Stimulated activated CD4-positive, alpha-beta T cell treated with anti-CD3 and anti-CD28 coated beads, Interleukin-15, amount 100 ng/mL, for 1 hour (primary cell): ENCODE results near the gene CACNG3.
"Not testable (repeated sequence)": the region's sequence is repeated elsewhere in the genome, so short reads cannot be mapped to it uniquely, and the experiment has no call there.

Experiments used
- DNase-seq, 2 donors: peaks; one replicate each; pipeline ENCODE4 v3.0.0-alpha.2; 2020; ENCODE audit warnings: low read depth in 1 of 2, low spot score in 1 of 2

CACNG3 gene

GRCh38 chr16:24255456-24256371 lies at the start of gene CACNG3:
TSS of gene CACNG3 (plus strand) at chr16:24256335. CDS start at chr16:24256755, 420 bp downstream.
- peak in 1 of 2 donors; percentile 21 for DNase-seq

GRCh38 chr16:24206926-24207325 lies 49.2 kb upstream of the CACNG3 start:
- DNase-seq: no peak

- no peak for DNase-seq
Measured at GRCh38 chr16:24208710-24209109, 47.4 kb upstream of the CACNG3 start.

GRCh38 chr16:24214992-24215391 lies 41.1 kb upstream of the CACNG3 start:
- no peak for DNase-seq

- no peak for DNase-seq
Measured at GRCh38 chr16:24216961-24217360, 39.2 kb upstream of the CACNG3 start.

GRCh38 chr16:24217461-24217860 lies 38.7 kb upstream of the CACNG3 start:
- DNase-seq: no peak

GRCh38 chr16:24218299-24218698 lies 37.8 kb upstream of the CACNG3 start:
- DNase-seq: no peak

- no peak for DNase-seq
Measured at GRCh38 chr16:24221219-24221618, 34.9 kb upstream of the CACNG3 start.

GRCh38 chr16:24228514-24228913 lies 27.6 kb upstream of the CACNG3 start:
- no peak for DNase-seq

- DNase-seq: no peak
Measured at GRCh38 chr16:24232936-24233335, 23.2 kb upstream of the CACNG3 start.

- DNase-seq: no peak
Measured at GRCh38 chr16:24234737-24235136, 21.4 kb upstream of the CACNG3 start.

GRCh38 chr16:24235806-24236205 lies 20.3 kb upstream of the CACNG3 start:
- no peak for DNase-seq

GRCh38 chr16:24238846-24239245 lies 17.3 kb upstream of the CACNG3 start:
- not testable (repeated sequence) for DNase-seq

- DNase-seq: no peak
Measured at GRCh38 chr16:24246911-24247607, 9.1 kb upstream of the CACNG3 start.

GRCh38 chr16:24253192-24253591 lies 2.9 kb upstream of the CACNG3 start:
- no peak for DNase-seq

GRCh38 chr16:24257958-24258357 lies 1.8 kb downstream of the CACNG3 start:
- no peak for DNase-seq

- DNase-seq: no peak
Measured at GRCh38 chr16:24258791-24259190, 2.7 kb downstream of the CACNG3 start.

- no peak for DNase-seq
Measured at GRCh38 chr16:24262816-24263215, 6.7 kb downstream of the CACNG3 start.

GRCh38 chr16:24270721-24271442 lies 14.7 kb downstream of the CACNG3 start:
- DNase-seq: no peak

GRCh38 chr16:24272379-24272778 lies 16.2 kb downstream of the CACNG3 start:
- DNase-seq: no peak

- no peak for DNase-seq
Measured at GRCh38 chr16:24273508-24274182, 17.5 kb downstream of the CACNG3 start.
